Gastrocnemius medialis (tissue), 4 donors: ENCODE measurements around the gene IKZF3.

ENCODE experiments used
- POLR2A ChIP-seq, 2 donors: fragments of 450-650 bp; IDR thresholded peaks; one replicate each; pipeline ENCODE4 v1.6.1; 2017; ENCODE audit warnings: antibody characterized with exemption in 2 of 2, mild to moderate bottlenecking in 2 of 2, moderate library complexity in 2 of 2
- TF ChIP-seq, protein P1 (sequence below), 5 experiments: fragments of 450-650 bp in 3 of 5; fragments of 200-600 bp in 2 of 5; sonication (generic) in 2 of 5; IDR thresholded peaks in 4 of 5; conservative IDR thresholded peaks in 1 of 5; 1 replicate in 4 of 5; 2 replicates in 1 of 5; pipeline ENCODE4 v1.5.1; 2016 to 2019; ENCODE audit warnings: antibody characterized with exemption in 5 of 5, mild to moderate bottlenecking in 3 of 5, moderate library complexity in 3 of 5

DNA sequence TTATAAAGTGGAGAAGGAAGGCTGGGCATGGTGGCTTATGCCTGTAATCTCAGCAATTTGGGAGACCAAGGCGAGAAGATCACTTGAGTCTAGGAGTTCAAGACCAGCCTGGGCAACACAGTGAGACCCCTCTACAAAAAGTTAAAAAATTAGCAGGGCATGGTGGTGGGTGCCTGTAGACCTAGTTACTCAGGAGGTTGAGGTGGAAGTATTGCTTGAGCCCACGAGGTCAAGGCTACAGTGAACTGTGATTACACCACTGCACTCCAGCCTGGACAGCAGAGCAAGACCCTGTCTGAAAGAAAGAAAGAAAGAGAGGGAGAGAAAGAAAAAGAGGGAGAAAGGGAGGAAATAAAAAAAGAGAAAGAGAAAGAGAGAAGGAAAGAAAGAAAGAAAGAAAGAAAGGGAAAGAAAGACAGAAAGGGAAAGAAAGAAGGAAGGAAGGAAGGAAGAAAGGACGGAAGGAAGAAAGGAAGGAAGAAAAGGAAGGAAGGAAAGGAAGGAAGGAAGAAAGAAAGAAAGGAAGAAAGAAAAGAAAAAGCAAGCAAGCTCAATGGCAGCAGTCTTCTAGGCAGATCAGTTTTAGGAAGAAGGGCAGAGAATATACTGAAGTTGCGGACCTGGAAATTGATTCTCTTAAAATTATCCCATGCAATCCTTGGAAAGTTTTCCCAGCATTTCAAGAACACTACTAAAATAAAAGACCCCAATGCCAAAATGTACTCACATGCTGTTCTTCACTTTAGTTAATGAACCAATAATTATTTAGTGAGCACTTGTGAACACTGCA is 53.0 kb downstream of the IKZF3 start:
- TF ChIP-seq, protein P1, sequence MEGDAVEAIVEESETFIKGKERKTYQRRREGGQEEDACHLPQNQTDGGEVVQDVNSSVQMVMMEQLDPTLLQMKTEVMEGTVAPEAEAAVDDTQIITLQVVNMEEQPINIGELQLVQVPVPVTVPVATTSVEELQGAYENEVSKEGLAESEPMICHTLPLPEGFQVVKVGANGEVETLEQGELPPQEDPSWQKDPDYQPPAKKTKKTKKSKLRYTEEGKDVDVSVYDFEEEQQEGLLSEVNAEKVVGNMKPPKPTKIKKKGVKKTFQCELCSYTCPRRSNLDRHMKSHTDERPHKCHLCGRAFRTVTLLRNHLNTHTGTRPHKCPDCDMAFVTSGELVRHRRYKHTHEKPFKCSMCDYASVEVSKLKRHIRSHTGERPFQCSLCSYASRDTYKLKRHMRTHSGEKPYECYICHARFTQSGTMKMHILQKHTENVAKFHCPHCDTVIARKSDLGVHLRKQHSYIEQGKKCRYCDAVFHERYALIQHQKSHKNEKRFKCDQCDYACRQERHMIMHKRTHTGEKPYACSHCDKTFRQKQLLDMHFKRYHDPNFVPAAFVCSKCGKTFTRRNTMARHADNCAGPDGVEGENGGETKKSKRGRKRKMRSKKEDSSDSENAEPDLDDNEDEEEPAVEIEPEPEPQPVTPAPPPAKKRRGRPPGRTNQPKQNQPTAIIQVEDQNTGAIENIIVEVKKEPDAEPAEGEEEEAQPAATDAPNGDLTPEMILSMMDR (IDR thresholded peaks at IDR 0.05 in 4 of 5, conservative IDR thresholded peaks at IDR 0.05 in 1 of 5): no peak
- no peak for TF ChIP-seq POLR2A (IDR thresholded peaks at IDR 0.05)
